ENCODE measurements around the gene TSPOAP1.

The TSPOAP1 gene

DNA sequence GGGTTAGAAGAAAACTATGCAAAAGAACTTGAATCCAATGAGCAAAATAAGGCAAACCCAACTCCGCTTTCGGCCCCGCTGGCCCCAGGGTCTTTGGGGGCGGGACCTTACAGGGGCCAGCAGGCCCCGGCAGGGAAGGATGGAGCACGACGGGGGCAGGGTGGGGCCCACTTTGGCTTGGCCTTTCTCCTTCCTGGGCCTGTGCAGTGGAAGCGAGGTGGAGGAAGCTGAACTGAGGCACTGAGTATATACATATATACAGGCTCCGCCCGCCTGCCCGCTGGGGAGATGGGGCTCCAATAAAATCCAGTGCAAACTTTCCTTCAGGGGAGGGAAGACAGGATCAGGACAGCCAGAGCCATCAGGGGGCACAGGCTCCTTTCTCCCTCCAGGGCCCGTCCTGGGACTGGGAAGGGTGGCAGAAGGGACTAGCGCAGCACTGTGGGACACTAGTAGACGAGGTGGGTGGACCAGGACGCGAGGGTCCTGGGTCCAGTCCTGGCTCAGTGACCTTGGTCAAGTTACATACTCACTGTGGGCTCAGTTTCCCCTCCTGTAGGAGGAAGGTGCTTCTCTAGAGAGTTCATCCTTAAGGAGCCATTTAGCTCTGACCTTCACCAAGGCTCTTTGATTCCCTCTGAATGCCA lies 27.0 kb downstream of the TSPOAP1 start:
- DNase-seq, result no peak

DNA sequence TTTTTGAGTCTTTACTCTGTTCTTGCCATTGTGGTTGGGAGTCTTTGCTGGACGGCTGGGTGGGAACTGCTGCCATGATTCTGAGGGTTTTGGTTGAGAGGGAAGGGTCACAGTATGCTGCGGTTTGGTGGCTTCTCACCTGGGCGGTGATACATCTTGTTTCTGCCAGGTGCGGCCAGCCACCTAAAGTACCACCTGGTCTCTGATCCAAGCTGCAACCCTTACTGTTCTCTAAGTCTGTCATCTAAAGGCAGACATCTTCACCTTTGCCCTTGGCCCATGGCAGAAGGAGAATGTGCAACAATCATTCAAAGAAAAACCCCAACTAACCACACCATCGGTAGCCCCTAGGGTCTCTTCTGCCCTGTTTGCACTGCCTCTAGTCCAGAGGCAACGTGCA lies 28.3 kb downstream of the TSPOAP1 start:
- no peak for DNase-seq

DNA sequence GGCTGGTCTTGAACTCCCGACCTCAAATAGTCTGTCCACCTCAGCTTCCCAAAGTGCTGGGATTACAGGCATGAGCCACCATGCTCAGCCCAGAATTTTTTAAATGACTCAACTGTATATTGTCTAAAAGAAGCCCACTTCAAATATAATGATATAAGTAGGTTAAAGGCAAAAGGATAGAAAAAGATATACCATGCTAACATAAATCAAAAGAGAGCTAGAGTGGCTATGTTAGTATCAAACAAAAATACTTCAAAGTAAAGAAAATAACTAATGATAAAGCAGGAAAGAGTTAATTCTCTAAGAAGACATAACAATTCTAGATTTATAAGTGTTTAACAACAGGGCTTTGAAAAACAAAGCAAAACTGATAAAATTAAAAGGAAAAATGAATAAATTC lies 34.6 kb downstream of the TSPOAP1 start:
- DNase-seq, result no peak

DNA sequence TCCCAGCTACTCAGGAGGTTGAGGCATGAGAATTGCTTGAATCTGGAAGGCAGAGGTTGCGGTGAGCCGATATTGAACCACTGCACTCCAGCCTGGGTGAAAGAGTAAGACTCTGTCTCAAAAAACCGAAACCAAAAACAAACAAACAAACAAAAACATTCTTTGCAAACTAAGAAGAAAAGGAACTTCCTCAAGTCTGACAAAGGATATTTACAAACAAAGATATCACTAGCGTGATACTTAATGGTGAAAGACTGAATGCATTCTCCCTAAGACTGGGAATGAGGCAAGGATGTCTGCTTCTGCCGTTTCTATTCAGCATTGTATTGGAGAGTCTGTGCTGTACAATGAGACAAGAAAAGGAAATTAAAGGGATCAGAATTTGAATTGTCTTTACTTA lies 37.3 kb downstream of the TSPOAP1 start:
- no peak for DNase-seq

DNA sequence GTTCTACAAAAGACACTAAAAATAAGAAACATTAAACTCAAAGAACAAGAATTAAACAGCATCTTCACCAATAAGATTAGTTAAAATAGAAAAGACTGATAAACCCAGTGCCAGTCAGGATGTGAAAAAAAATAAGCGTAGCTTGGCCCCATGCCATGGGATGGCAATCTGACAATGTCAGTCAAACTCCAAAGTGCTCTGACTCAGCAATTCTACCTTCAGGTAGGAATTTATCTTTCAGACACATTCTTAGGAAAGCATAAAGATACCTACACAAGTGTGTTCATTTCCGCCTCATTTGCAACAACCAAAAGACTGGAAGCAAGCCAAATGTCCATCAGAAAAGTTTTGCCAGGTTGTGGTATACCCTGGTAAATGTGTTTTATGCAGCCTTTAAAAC lies 38.7 kb downstream of the TSPOAP1 start:
- no peak for DNase-seq

DNA sequence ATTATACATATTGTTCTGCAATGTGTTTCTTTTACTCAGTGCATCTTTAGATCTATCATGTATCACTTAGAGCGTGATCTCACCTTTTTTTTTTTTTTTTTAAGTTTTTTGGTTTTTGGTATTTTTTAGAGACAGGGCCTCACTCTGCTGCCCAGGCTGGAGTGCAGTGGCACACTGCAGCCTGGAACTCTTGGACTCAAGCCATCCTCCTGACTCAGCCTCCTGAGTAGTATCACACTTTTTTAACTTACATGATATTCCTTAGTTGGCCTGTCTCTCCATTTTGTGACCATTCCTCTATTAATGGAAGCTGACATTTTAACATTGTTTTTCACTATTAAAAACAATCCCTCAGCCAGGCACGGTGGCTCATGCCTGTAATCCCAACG lies 43.2 kb downstream of the TSPOAP1 start:
- no peak for DNase-seq

DNA sequence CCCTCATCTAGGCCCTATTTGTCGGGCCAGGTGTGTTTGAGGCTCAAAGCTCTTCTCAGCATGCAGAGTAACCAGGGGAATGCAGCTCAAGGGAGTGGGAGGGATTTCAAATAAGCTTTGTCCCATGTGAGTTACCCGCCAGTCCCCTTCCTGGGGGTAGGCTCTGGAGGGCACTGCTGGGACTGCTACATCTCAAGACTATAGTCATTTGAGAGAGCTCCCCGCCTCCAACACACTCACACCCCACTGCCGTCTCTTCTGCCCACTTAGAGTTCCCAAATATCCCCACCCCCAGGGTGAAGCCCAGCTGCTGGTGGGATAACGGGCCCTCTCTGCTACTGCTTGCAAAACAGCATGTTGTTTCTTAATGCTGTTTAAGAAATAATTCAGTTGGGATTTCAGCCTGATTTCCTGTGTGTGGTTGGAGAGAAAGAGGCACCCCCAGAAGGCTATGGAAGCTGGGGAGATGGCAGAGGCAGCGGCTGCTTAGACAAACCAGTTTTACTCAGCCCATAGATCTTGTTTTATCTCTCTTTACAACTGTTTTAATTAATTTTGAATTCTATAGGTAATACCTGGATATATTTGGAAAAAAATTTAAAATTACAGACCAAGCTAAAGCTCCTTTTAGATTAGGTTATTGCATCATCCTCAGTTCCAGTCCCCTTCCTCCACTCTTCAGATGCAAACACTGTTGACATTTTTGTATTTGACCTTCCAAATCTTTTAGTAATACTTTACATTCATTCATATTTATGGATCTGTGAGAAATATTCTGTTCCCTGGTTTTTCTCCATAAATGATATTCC lies 43.8 kb downstream of the TSPOAP1 start:
- DNase-seq, result no peak

DNA sequence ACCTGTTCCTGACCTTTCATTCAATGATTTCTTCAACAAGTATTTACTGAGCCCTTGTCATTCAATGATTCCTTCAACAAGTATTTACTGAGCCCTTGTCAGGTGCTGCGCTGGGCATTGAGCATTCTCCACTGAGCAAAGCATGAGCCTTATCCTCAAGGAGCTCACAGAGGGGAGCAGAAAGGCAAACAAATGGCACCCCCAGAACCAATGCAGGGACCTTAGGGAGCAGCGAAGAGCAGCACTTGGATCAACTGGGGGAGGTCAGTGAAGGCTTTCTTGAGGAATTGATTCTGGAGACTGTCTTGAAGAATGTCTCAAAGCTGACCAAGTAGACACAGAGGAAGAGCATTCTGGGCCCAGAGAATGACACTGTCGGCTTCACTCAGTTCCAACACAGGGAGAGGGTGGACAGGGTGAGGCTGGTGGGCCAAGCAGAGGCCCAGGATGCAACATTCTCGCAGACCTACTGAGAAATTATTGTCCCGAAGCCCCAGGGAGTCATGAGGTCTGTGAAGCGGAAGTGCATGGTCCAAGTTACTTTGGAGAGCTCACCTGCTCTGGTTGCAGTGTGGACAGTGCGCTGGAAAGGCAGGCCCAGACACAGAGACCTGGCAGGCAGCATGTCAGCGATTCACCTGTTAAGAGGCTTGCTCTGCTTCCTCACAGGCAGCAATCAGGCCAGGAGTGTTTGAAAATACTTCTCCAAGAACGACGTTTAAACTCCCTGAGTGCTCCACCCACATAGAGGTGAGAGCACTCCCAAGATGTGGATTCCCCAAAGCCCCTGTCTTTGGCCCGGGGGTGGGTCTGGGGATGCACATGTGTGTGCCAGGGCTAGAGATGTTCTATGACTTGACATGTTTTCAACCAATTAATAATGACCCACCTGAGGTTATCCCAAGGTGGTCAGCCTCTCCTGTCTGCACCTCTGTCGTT lies 44.7 kb downstream of the TSPOAP1 start:
- no peak for DNase-seq

DNA sequence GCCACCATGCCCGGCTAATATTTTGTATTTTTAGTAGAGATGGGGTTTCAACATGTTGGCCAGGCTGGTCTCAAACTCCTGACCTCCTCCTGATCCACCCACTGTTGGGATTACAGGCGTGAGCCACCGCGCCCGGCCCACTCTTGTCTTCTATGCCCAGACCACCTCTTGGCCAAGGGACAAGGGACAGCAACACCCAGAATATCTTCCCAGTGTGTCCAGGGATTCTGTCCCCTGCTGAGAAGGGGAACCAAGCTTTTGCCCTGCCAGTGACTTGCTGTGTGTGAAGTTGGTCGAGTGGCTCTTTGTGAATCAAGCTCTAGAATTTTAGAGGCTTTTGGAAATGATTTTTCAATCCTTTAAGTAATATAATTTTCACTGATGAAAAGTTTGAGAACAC lies 46.2 kb downstream of the TSPOAP1 start:
- no peak for DNase-seq

DNA sequence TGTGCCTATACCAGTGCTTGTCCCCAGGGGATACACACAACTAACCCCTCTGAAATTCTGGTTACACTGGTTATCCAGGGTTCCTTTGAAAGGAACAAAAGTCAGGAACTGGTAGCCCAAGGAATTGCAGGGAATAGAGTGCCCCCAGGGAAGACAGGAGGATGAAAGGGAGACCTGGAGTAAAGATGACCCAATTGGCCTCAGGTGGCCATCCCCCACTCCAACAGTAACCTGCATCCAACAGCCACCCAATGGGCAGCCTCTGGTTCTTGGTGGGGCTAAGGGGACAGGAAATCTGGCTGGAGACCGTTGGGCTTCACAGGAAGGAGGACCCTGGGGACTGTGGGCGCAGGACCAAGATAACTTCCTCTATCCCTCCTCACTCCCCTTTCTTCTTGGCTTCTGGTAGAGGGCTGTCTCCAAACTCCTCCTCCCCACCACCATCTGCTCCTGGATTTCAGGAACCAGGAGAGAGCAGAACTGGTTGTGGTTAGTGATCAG lies 47.0 kb downstream of the TSPOAP1 start:
- DNase-seq, result no peak

DNA sequence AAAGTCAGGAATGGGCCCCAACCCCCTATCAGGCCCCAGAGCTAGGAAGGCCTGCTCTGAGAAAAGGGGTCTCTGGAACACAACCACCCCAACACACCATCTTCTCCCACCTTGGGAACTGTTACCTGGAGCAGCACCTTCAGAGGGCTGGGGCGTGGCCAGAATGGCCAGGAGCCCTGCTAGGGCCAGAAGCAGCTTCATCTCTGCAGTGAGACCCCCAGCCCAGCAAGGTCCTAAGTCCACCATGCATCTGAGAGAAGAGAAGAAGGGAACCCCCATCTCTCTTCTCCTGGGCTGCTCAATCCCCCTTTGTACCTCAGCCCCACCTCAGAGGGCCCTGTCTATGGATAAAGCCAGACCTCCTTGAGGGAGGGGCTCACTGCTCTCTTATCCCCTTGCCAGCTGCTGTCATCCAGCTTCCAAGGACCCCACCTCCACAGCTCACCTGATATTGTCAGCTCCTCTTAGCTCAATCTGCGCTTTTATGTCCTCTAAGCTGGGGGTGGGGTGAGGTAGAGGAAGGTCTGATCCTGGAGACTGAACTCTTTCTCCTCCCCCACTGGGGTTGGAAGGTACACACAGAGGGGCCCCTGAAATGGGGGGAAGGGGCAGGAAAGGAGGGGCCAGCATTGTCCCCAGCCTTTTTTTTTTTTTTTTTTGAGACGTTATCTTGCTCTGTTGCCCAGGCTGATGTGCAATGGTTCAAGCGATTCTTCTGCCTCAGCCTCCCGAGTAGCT lies 47.9 kb downstream of the TSPOAP1 start, which contains the start of gene MPO:
Gene MPO (minus strand): TSS at position 456 of the 738 bp plus-strand sequence. CDS start 177 bp downstream, at position 279.
- DNase-seq, result no peak

DNA sequence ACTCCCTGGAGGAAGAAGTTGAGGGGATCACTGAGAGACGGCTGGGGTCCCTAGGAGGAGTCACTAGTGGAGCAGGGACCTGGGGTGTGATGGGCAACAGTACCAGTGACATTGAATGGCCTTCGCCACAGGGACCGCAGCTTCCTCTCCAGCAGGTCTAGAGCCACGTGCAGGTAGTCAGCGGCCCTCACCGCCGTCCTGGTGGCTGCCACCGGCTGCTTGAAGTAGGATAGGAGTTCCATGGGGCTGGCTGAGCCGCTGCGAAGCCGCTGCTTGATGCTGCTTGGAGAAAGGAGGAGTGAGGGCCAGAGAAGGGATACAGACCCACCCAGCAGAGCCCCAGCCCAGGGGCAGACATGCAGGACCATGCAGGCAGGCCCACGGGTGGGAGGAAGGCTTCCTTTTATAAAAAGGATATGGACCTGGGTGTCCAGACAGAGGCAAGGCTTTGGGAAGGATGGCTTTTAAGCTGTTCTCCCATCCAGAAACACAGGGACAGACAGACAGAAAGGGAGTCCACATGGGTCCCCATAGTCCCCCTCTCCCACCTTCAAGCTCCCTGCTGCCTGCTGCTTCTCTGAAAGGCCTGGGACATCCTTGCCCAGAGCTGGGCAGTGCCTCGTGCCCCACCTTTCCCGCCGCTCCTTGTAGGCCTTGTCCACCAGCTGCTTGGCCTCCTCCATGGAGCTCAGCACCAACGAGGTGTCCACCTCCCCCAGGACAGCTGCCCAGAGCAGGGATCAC lies 48.7 kb downstream of the TSPOAP1 start:
- no peak for DNase-seq

DNA sequence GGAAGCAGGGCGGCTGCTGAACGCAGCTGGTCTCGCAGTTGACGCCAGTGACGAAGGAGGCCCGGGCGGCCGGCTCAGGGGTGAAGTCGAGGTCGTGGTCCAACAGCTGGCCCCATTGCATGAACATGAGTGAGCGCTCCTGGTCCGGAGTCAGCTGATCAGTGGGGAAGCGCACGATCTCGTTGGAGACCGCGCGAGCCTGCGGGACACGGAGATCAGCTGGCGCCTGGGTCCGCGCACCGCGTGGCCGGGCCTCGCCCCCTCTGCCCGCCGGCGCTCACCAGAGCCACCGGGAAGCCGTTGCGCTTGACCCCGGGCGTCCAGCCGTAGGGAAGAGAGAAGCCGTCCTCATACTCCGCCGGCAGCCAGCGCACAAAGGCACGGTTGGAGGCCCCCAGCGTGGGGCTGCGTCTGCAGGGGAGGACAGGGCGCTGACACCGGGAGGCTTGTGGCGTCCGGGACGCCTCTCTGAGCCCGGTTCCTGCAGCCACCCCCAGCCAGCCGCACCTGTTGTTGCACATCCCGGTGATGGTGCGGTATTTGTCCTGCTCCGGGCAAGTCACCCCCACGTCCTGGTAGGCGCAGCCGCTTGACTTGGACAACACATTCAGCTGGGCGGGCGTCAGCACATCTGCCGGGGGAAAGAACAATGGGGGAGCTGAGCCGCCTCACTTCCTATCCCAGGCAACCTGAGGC lies 49.4 kb downstream of the TSPOAP1 start:
- DNase-seq, result no peak

DNA sequence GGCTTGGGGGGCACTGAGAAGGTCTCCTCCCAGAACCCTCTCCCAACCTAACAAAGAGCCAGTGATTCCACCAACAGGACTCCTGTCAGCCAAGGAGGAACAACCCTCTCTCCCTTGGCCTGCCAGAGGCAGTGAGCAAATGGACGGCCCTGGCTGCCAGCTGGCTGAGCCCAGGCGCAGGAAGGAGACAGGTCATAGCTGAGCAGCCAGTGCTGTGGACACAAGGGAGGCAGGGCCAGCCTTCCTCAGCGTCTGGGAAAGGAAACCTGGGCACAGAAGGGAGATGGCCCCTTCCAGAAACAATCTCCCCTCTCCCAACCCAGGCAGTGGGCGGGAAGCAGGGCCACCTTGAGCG lies 50.0 kb downstream of the TSPOAP1 start:
- no peak for DNase-seq

DNA sequence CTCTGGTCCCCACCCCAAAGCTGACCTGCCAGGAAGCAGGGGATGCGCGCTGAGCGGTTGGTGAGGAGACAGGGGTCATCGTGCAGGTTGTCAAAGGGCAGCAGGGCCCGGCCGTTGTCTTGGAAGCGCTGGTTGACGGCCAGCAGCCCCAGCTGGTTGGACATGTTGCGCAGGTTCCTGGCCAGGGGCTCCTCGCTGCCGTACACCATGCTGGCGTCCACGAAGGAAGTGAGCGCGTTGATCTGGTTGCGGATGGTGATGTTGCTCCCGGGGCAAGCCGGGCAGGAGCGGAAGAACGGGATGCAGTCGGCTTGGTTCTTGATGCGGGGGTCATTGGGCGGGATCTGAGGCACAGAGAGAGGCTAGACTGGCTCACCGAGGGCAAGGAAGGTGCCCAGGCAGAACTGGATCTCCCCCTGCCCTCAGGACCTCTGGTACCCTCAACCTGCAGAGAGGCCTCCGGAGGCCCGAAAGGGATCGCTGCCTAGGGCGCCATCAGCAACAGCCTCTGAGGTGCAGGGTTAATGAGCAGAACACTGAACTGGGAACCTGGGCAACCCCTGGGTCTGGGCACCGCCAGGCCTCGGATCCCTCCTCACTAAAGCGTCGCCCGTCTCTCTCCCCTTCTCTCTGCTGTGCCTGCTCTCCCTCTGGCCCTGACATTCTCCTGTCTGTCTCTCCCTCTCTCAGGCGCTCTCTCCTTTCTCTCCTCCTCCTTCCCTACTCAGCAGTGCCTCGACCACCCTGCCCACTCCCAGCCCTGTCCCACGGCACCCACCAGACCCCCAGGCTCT lies 50.6 kb downstream of the TSPOAP1 start:
- DNase-seq, result no peak

DNA sequence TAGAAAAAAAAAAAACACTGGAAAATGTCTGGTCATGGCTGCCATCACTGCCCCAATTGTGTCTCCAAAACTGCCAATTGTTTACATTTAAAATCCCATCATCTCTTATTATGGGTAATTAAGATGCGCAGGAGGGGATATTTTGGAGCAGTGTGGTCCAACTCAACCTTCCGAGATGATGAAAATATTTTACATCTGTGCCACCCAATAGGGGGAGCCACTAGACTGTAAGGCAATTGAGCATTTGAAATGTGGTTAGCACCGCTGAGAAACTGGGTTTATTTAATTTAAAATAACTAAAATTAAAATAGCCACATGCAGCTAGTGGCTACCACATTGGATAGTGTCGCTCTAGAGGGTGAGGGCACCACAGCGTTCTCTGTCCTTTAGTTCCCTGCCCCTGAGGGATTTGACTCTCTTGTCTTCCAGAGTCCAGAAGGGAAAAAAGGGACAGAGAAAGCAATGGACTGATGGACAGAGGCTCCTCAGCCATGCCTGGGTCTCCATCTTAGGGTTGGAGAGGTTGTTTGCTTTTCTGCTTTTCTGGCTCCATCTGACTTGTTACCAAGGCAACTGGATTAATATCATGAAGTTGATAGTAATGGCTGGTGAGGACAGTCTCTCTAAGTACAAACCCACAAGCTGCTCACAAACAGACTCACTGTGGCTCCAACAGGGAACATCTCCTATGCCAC lies 51.3 kb downstream of the TSPOAP1 start:
- no peak for DNase-seq

DNA sequence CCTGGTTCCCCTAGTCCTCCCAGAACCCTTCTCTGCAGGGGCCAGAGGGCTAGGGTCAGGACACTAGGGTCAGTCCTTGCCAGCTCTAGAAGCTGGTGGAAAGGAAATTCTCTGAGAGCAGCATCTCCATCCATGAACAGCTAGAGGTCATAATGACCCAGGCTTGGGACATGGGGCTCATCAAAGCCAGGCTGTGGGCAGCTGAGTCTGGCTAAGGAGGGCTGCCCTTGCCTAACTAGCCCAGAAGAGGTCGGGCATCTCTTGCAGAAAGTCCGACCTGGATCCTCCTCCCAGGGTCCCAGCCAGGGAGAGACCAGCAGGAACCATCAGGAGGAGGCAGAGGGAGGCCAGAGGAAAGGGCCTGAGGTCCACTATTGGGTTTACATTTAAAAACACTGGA lies 52.2 kb downstream of the TSPOAP1 start:
- DNase-seq, result no peak

DNA sequence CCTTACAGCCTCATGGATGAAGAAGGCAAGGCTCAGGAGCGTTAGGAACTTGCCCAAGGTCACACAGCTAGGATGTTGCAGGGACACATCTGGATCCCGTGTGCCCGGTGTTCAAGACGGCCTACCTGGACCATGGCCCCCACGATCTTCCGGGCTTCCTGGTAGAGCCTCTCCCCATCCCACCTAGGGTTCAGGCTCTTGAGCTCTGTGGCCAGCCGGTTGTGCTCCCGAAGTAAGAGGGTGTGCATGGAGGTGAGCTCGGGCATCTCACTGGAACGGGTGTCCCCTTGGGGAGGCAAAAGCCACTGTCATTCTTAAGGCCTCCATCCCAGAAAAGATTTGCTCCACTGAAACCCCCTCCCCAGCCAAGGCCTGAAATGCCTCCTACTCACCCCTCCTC lies 53.2 kb downstream of the TSPOAP1 start:
- DNase-seq, result no peak

DNA sequence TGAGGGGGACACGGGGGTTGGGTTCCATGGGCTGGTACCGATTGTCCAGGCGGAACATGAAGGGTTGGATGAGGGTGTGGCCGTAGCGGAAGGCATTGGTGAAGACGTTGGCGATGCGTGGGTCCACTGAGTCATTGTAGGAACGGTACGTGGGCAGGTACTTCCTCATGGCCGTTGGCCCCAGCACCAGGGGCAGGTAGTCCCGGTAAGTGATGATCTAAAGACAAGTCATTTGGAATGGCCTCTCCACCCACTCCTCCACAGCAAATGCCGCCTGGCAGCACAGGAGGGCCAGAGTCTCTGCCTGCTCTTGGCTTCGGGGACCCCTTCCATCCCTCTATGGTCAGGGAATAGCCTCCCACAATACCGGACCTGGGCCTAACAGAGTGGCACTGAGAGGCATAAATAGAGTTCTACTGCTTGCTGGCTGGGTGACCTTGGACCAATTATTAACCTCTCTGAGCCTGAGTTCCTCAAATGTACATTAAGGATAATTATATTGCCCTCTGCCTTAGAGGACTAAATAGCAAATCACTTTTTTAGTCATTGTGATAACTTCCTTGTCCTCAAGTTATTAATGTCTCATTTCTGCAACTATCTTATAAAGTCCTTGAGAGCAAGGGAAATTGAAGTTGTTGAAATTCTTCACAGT lies 55.0 kb downstream of the TSPOAP1 start:
- DNase-seq, result no peak

Measured in activated CD4-positive, alpha-beta T cell treated with anti-CD3 and anti-CD28 coated beads, Interleukin-2, amount 50 U/mL, for 4 hours (primary cell).